CD4-positive, alpha-beta T cell treated with Interleukin-6 for 4 hours (primary cell): ENCODE data around the gene ABHD10.
"Not testable (repeated sequence)": the region's sequence is repeated elsewhere in the genome, so short reads cannot be mapped to it uniquely, and the experiment has no call there.

Experiments
- DNase-seq: peaks from one replicate; pipeline ENCODE4 v3.0.0-alpha.2; 2020; ENCODE audit warnings: mixed read lengths

ABHD10 gene

DNA sequence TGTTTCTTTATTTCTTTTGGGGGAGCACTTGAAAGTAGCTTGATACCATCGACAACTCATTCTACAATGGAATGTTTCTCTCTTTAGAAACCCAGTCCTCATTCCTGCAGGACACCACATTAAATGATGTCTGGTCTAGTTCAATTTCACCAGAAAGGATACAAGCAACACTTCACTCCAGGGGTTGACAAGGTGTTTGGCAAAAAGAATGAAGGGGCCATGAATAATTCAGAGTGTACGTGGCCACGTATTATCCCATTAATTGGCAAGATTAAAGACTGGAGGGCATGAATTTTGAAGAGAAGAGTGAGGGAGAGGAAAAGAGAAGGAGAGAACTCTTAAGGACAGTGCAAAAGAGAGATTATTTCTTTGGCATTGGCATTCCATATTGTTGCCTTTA lies 56.4 kb downstream of the ABHD10 start:
- no peak for DNase-seq

DNA sequence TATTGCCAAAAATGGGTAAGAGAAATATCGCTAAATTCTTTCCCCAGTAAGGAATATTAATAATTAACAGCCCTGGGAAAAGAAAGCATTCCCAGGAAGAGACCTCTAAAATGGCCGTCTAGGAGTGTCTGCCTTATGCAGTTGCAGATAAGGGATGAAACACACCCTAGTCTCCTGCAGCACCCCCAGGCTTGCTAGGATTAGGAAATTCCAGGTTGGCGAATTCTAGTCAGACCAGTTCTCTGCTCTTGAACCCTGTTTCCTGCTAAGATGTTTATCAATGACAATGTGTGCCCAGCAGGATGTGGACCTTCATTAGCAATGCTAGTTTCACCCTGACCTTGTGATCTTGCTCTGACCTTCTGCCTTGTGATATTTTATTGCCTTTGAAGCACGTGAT lies 58.4 kb downstream of the ABHD10 start:
- not testable (repeated sequence) for DNase-seq

GRCh38 chr3:112038863-112039262 lies 60.0 kb downstream of the ABHD10 start:
- no peak for DNase-seq

DNA sequence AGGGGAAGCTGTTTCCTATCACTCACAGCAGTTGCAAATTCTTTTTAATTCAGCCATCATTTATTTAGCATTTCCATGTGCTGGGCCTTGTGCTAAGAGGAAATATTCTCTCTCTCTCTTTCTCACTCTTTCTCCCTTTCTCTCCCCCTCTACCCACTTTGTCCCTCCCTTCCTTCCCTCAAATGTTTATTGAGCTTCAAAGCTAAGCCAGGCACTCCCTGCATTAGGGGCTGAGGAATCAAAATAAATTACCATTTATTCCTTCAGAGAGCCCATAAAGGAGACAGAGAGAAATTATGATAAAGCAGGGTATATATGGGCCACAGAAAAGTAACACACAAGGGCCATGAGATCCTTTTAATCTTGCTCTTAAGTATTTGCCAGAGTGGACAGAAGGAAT lies 62.5 kb downstream of the ABHD10 start:
- DNase-seq: no peak

- DNase-seq: no peak
Measured at GRCh38 chr3:112042842-112043280, 64.0 kb downstream of the ABHD10 start.
